H1 (cell line): ENCODE data around the gene CRELD1. TPM values are rescaled to one million over a fixed set of nuclear protein-coding genes. Genes with fewer than 3 reads are reported as not detected.

ENCODE experiments used
- ATF2 ChIP-seq: IDR thresholded peaks from 2 replicates; pipeline ENCODE4 v1.6.1; 2012; ENCODE audit warnings: low read length, inconsistent platforms
- BRCA1 ChIP-seq: IDR thresholded peaks from 2 replicates; pipeline ENCODE4 v1.6.1; 2012; ENCODE audit warnings: low read depth, low read length, improper control_type of control experiment
- CBX8 ChIP-seq: fragments of 300-800, 300-1000 bp; sonication (generic); IDR thresholded peaks from 2 replicates; pipeline ENCODE4 v1.7.1; 2016; ENCODE audit warnings: low read depth, low read length, borderline replicate concordance
- CHD1 ChIP-seq: IDR thresholded peaks from 2 replicates; pipeline ENCODE4 v1.6.1; 2012; ENCODE audit warnings: low read depth, low read length, improper control_type of control experiment
- HDAC6 ChIP-seq: IDR thresholded peaks from one replicate; pipeline ENCODE4 v1.7.1; 2012; ENCODE audit warnings: low read depth, mild to moderate bottlenecking, inconsistent platforms, low read length, moderate library complexity
- KDM5A ChIP-seq: fragments of 200-600 bp; IDR thresholded peaks from 2 replicates; pipeline ENCODE4 v1.7.1; 2012; ENCODE audit warnings: mild to moderate bottlenecking, low read length, inconsistent platforms, mixed read lengths
- NANOG ChIP-seq: IDR thresholded peaks from 2 replicates; pipeline ENCODE4 v1.6.1; 2011; ENCODE audit warnings: low read length, low read depth, mild to moderate bottlenecking, inconsistent platforms; ENCODE audit not compliant: insufficient read depth, poor library complexity, severe bottlenecking
- NRF1 ChIP-seq: IDR thresholded peaks from 2 replicates; pipeline ENCODE4 v1.6.1; 2011; ENCODE audit warnings: mild to moderate bottlenecking, low read depth, low read length, improper control_type of control experiment
- POLR2A ChIP-seq, 2 experiments: IDR thresholded peaks; 1 replicate in 1 of 2; 2 replicates in 1 of 2; pipeline ENCODE4 v1.6.1; 2011; ENCODE audit warnings: low read depth in 2 of 2, low read length in 2 of 2, mild to moderate bottlenecking in 2 of 2; ENCODE audit errors: control extremely low read depth in 1 of 2
- POLR2AphosphoS5 ChIP-seq: IDR thresholded peaks from 2 replicates; pipeline ENCODE4 v1.6.1; 2011; ENCODE audit warnings: low read depth, low read length
- RAD21 ChIP-seq, 2 experiments: IDR thresholded peaks in 1 of 2; conservative IDR thresholded peaks in 1 of 2; 2 replicates each; pipeline ENCODE4 v1.6.1; 2011; ENCODE audit warnings: low read depth in 2 of 2, low read length in 2 of 2, improper control_type of control experiment in 1 of 2, inconsistent platforms in 1 of 2, mild to moderate bottlenecking in 1 of 2, moderate library complexity in 1 of 2
- RNF2 ChIP-seq: fragments of 200-900, 300-1000 bp; sonication (generic); IDR thresholded peaks from 2 replicates; pipeline ENCODE4 v1.7.1; 2016; ENCODE audit warnings: borderline replicate concordance, low read depth, mild to moderate bottlenecking, antibody characterized with exemption, low read length; ENCODE audit not compliant: poor library complexity, severe bottlenecking; ENCODE audit errors: missing control alignments
- SP2 ChIP-seq: IDR thresholded peaks from 2 replicates; pipeline ENCODE4 v1.6.1; 2012; ENCODE audit warnings: mild to moderate bottlenecking, low read length, inconsistent platforms
- SRF ChIP-seq: IDR thresholded peaks from 2 replicates; pipeline ENCODE4 v1.6.1; 2011; ENCODE audit warnings: mild to moderate bottlenecking, low read depth, low read length, moderate library complexity
- TBP ChIP-seq: IDR thresholded peaks from 2 replicates; pipeline ENCODE4 v1.6.1; 2011; ENCODE audit warnings: low read depth, low read length, improper control_type of control experiment
- ZNF274 ChIP-seq: IDR thresholded peaks from 2 replicates; pipeline ENCODE4 v1.7.0; 2012; ENCODE audit warnings: low read length, borderline replicate concordance; ENCODE audit errors: extremely low read depth
- polyA plus RNA-seq, 7 experiments: library from polyadenylated mRNA; depleted of rRNA in 3 of 7; stranded (reverse) in 5 of 7; unstranded in 2 of 7; fragments of >200 nt in 5 of 7; fragments of 200-250 nt in 2 of 7; gene quantifications; 1 replicate in 5 of 7; 2 replicates in 1 of 7; 4 replicates in 1 of 7; pipeline versions ENCODE4 v1.2.1 to v1.2.3, GENCODE V29; 2011 to 2013; ENCODE audit warnings: missing spikeins in 2 of 7, mixed read lengths in 2 of 7
- total RNA-seq: library from RNA; stranded (reverse); fragmentation: NEBNext Ultra II Directional; extraction: Animal tissue kit (Norgen Biotek cat#: 25700); gene quantifications from 2 replicates; pipeline ENCODE4 v1.2.1, GENCODE V29; 2021

Gene CRELD1
- total and polyA plus RNA-seq, 2 of the 8 experiments (the other 6 are each of a cell fraction or from before 2014, with no cell fraction given) = 12.9 to 15.1 TPM

- TF ChIP-seq BRCA1 (no peak), NANOG (no peak), HDAC6 (no peak), SRF (no peak), ATF2 (no peak), KDM5A (no peak), RAD21 (IDR thresholded peaks at IDR 0.05 in 1 of 2, conservative IDR thresholded peaks at IDR 0.05 in 1 of 2; ENCODE audit: low read depth in 2 of 2, low read length in 2 of 2) (peak; percentile 53 to 71), RNF2 (peak; percentile 54), TBP (peak; percentile 35; the same call in 1 of the 2 replicates), SP2 (no peak), POLR2AphosphoS5 (no peak), CBX8 (no peak), CHD1 (no peak), ZNF274 (no peak), NRF1 (no peak), POLR2A (IDR thresholded peaks at IDR 0.05; ENCODE audit: control extremely low read depth in 1 of 2, low read depth in 2 of 2, low read length in 2 of 2) (peak in 1 of 2 experiments; percentile 22; a peak in 1 of 3 replicates)
Observed at GRCh38 chr3:9932843-9933560, 632 bp upstream of the CRELD1 start (continued).
